Subcutaneous adipose tissue (tissue), 4 donors: ENCODE data around the gene DUSP22. TPM values are rescaled to one million over a fixed set of nuclear protein-coding genes. Genes with fewer than 3 reads are reported as not detected.

ENCODE experiments used
- total RNA-seq, 4 donors: library from RNA; depleted of rRNA; stranded (reverse); fragments of >200 nt; gene quantifications; one replicate each; pipeline ENCODE4 v1.1.0, GENCODE V29; 2016
- TF ChIP-seq, protein P1 (sequence below): fragments of 450-650 bp; IDR thresholded peaks from one replicate; pipeline ENCODE4 v1.5.1; 2016; ENCODE audit warnings: low read depth, mild to moderate bottlenecking, control low read depth, antibody characterized with exemption, moderate library complexity

DUSP22 gene
- total RNA-seq, 4 donors from 2014 or later, result 54.0 to 88.9 (median 64.9) TPM

DNA sequence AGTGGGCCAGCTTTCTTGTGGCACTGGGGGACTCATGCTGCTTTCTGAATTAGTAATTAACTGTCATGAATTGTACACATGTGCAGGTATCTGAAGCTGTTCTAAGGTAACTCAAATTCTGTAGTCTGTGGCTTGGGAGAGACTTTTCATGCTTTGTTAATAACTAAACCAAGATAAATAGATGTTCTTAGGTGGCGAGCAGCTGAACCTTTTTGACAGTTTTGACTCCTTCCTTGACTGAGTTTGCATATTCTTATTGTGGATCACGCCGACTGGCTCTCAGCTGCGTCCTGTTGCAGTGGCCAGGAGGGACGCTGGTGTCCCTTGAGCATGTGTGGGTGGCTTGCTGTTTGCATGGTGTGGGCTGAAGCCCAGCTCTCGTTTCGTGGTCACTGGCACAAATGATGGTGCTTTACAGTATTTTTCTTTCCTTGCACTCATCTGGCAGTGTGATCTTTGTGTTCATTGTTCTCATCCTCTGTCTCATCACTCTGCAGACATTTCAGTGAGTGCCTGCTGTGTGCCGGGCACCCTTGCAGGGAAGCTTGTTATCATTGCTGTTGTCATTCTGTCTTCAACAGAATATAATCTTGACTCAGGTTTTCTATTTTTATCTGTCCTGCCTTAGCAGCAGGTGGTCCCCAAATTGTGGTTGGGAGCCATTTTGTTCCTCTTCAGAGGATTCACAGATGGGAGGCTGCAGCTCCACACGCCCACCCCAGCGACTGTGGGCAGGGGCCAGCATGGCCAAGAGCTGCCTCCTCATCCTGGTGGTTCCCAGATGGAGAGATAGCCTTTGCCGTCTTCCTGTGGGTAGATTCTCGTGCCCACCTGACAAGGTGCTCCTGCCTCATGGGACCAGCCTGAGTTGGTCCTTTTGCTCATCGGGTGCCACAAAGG lies 39.6 kb downstream of the DUSP22 start:
- TF ChIP-seq, protein P1, sequence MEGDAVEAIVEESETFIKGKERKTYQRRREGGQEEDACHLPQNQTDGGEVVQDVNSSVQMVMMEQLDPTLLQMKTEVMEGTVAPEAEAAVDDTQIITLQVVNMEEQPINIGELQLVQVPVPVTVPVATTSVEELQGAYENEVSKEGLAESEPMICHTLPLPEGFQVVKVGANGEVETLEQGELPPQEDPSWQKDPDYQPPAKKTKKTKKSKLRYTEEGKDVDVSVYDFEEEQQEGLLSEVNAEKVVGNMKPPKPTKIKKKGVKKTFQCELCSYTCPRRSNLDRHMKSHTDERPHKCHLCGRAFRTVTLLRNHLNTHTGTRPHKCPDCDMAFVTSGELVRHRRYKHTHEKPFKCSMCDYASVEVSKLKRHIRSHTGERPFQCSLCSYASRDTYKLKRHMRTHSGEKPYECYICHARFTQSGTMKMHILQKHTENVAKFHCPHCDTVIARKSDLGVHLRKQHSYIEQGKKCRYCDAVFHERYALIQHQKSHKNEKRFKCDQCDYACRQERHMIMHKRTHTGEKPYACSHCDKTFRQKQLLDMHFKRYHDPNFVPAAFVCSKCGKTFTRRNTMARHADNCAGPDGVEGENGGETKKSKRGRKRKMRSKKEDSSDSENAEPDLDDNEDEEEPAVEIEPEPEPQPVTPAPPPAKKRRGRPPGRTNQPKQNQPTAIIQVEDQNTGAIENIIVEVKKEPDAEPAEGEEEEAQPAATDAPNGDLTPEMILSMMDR, result no peak

DNA sequence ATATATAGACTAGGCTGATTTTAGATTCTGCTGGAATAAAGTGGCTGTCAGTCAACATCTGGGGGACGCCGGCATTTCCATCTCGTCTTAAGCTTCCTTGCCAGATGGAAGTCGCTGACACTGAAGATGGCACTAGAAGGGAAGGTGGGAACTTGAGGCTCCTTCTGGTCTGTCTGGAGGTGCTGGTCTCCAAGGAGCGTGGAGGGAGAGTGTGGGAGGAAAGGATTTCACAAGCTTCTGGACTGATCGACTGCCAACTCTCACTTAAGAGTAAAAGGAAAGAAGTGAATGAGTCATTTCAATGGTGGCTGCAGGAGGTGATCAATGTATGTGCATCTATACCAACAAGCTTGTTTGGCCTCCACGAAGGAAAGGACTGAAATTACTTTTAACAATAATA lies 40.4 kb downstream of the DUSP22 start:
- TF ChIP-seq, protein P1, result no peak

DNA sequence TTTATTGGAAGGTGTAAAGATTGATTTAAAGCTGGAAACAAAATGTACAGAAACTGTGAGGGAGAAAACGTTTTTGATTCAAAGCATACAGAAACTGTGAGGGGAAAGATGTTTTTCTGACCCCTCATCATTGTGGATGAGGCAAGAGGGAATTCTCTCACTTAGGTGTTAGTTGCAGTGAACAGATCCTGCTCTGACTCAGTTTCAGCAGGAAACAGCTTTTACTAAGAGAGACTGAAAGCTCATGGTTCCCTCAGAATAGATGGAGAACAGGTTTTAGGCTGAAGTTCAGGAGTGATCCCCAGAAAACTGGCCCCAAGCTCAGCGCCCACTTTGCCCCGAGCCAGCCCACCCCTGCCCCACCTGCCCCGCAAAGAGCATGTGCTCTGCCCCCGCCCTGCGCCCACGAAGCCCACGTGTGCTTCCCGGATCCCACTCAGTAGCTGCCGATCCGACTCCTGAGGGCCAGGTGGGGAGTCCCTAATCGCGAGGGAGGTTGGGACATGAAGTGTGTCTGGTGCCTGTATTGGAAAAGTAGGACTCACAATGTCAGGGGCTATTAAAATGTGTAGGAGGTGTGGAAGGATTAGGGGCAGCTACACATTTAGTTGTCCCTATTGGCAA lies 41.2 kb downstream of the DUSP22 start:
- TF ChIP-seq, protein P1, result no peak

- TF ChIP-seq, protein P1, result no peak
These were observed 42.5 kb downstream of the DUSP22 start for GRCh38 chr6:334536-335510.

- TF ChIP-seq, protein P1, result no peak
These were observed 43.3 kb downstream of the DUSP22 start for GRCh38 chr6:335572-335971.

GRCh38 chr6:336159-337114 lies 44.1 kb downstream of the DUSP22 start:
- TF ChIP-seq, protein P1, result no peak
